GM18499 (cell line): Measurements from ENCODE around the gene CRYBA4.

Source experiments
- ATAC-seq: cut with Tn5 transposase; IDR thresholded peaks from one replicate; pipeline ENCODE4 v1.9.1; 2021; ENCODE audit warnings: moderate number of reproducible peaks; ENCODE audit not compliant: insufficient read depth, unreplicated experiment

CRYBA4 gene

GRCh38 chr22:26621663-26622062, at the start of gene CRYBA4:
CRYBA4 (plus strand) TSS chr22:26621963; CDS start chr22:26622597, 634 bp downstream.
- no peak for ATAC-seq

GRCh38 chr22:26573026-26573662, 48.6 kb upstream of the CRYBA4 start:
- no peak for ATAC-seq

GRCh38 chr22:26574001-26574723, 47.6 kb upstream of the CRYBA4 start:
- ATAC-seq: no peak

- no peak for ATAC-seq
Observed at GRCh38 chr22:26576026-26576680, 45.6 kb upstream of the CRYBA4 start.

GRCh38 chr22:26577081-26577480, 44.7 kb upstream of the CRYBA4 start:
- no peak for ATAC-seq

GRCh38 chr22:26579331-26579886, 42.4 kb upstream of the CRYBA4 start:
- no peak for ATAC-seq

- ATAC-seq: no peak
Observed at GRCh38 chr22:26580240-26580962, 41.4 kb upstream of the CRYBA4 start.

- ATAC-seq: no peak
Observed at GRCh38 chr22:26581026-26581425, 40.7 kb upstream of the CRYBA4 start.

GRCh38 chr22:26581633-26582168, 40.1 kb upstream of the CRYBA4 start:
- no peak for ATAC-seq

GRCh38 chr22:26584010-26584409, 37.8 kb upstream of the CRYBA4 start:
- ATAC-seq: no peak

- no peak for ATAC-seq
Observed at GRCh38 chr22:26585104-26585790, 36.5 kb upstream of the CRYBA4 start.

- no peak for ATAC-seq
Observed at GRCh38 chr22:26586556-26587325, 35.0 kb upstream of the CRYBA4 start.

GRCh38 chr22:26587991-26588613, 33.7 kb upstream of the CRYBA4 start:
- no peak for ATAC-seq

GRCh38 chr22:26588729-26589366, 32.9 kb upstream of the CRYBA4 start:
- no peak for ATAC-seq

GRCh38 chr22:26589367-26589844, 32.4 kb upstream of the CRYBA4 start:
- no peak for ATAC-seq

GRCh38 chr22:26589845-26590736, 31.7 kb upstream of the CRYBA4 start, which contains the start of gene TPST2:
TPST2 (minus strand) TSS chr22:26590132; CDS start chr22:26541630, 48,502 bp downstream.
- no peak for ATAC-seq

- no peak for ATAC-seq
Observed at GRCh38 chr22:26592421-26592891, 29.3 kb upstream of the CRYBA4 start.
